Limb (tissue), 2 donors: Measurements from ENCODE around the gene FCHSD2.
"Not testable (repeated sequence)": the region's sequence is repeated elsewhere in the genome, so short reads cannot be mapped to it uniquely, and the experiment has no call there.

Experiments
- DNase-seq, 2 donors: peaks; one replicate each; pipeline ENCODE4 v3.0.0-alpha.2; 2016; ENCODE audit errors: extremely low spot score in 2 of 2

FCHSD2 gene

GRCh38 chr11:72824811-72825505 lies 317.2 kb downstream of the FCHSD2 start:
- DNase-seq = no peak

DNA sequence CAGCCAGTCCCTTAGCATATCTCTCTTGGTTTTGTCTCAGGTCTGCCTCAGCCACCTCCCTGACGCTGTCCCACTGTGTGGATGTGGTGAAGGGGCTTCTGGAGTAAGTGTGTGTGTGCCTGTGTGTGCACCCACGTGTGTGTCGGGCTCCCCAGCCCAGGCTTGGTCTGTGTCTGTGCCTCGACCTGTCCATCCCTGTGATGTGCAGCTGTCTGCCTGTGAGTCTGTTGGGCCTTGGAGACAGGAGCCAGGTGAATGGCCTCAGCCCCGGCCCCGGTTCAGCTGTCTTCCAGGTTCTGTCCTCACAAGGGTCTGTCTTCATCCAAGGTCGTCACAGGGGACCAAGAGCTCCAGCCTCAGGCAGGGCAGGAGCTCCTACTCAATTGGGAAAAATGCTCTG lies 318.1 kb downstream of the FCHSD2 start:
- no peak for DNase-seq

- DNase-seq = no peak
Measured at GRCh38 chr11:72823105-72823804, 318.9 kb downstream of the FCHSD2 start.

- peak; percentile 93 to 98 for DNase-seq
Measured at GRCh38 chr11:72821920-72822799, 320.0 kb downstream of the FCHSD2 start.

- no peak for DNase-seq
Measured at GRCh38 chr11:72821221-72821919, 320.7 kb downstream of the FCHSD2 start.

DNA sequence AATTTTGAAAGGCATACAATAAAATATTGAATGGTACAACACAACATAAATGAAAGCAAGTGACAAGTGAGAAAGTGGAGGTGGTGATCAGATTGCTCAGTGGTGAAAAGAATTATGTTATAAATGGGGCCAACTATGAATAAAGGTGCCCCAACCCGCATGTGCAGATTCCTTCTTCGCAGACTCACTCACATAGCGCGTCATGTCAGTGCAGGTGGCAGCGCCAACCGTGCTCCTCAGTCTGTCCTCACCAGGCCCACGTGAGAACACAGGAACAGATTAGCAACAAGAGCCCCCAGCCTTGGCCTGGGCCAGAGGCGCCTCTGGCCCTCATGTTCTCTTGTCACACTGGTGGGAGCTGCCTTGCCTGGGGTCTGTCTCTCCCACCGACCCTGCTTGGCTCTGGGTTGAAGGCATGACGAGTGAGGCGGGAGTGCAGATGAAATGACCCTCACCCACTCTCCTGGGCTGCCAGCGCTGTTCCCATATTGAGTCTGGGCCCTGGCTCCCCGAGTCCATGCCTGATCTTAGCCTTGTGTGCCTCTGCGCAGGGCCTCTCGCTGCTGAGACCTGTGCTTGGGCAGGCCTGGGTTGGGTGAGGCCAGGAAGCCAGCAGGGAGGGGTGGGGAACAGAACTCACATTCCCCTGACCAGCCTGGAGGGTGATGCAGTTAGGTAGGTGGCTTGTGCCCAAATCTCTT lies 321.5 kb downstream of the FCHSD2 start:
- DNase-seq = no peak

- no peak for DNase-seq
Measured at GRCh38 chr11:72818971-72819370, 323.1 kb downstream of the FCHSD2 start.

DNA sequence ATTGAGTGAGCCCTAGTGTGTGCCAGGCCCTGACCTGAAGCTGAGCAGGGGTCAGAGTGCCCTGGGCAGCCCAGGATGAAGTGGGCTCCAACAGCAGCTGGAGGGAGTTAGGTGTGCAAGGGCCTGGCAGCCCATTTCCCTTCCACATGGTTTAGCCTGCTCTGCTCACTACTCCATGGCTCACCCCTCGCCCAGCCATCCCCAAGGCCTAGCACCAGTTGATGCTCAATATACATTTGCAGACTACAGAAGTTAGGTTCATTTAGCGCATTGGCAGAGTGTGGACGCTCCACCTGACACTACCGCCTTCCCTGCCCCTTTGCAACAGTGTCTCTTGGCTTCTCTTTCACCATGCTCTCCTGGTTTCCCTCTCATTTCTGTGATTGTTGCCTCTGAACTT lies 324.2 kb downstream of the FCHSD2 start:
- DNase-seq = no peak

DNA sequence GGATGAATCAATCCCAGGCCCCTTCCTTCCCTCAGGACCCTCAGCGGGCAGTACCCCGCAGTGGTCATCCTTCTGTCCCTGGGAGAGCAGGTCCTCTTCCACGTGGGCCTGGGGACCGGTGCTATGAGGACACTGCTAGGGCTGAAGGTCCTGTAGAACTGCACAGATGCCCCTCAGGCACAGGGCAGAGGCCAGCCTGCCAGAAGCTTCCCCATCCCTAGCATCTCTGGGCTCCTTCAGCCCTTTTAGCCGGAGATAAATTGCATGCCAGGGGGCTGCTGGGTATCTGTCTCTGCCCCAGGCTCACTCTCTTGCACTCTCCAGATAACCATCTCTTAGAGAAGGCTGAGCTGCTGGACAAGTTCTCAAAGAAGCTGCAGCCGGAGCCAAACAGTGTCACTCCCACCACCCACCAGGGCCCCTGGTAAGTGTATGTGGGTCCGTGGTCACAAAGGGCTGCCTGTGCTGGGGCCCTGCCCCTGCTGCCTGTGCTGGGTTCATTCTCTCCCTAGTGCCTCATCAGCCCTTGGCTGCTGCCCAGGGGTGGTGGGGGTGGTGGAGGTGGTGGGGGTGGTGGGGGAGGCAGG lies 325.6 kb downstream of the FCHSD2 start:
- DNase-seq = no peak

DNA sequence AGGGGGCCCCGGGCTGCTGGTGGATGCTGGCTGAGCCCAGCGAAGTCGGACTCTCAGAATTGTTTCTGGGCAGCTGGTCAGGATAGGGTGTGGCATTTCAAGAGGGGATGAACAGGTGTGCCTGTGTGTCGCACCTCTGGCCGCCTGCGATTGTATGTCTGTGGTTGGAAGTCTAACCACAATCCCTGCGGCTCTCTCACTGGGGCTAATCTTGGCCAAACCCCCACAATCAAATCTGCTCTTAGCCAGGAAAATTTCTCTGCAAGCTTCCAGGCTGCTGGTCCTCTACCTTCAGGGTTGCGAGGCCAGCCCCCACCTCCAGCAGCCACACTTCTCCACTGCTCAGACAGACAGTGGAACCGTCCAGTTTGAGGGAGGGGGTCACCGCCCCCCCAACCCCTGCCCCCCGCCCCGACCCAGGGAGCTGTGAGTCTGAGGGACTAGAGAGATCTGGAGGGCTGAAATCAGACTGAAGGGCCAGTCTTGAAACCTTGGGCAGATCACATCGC lies 327.0 kb downstream of the FCHSD2 start:
- DNase-seq = no peak

DNA sequence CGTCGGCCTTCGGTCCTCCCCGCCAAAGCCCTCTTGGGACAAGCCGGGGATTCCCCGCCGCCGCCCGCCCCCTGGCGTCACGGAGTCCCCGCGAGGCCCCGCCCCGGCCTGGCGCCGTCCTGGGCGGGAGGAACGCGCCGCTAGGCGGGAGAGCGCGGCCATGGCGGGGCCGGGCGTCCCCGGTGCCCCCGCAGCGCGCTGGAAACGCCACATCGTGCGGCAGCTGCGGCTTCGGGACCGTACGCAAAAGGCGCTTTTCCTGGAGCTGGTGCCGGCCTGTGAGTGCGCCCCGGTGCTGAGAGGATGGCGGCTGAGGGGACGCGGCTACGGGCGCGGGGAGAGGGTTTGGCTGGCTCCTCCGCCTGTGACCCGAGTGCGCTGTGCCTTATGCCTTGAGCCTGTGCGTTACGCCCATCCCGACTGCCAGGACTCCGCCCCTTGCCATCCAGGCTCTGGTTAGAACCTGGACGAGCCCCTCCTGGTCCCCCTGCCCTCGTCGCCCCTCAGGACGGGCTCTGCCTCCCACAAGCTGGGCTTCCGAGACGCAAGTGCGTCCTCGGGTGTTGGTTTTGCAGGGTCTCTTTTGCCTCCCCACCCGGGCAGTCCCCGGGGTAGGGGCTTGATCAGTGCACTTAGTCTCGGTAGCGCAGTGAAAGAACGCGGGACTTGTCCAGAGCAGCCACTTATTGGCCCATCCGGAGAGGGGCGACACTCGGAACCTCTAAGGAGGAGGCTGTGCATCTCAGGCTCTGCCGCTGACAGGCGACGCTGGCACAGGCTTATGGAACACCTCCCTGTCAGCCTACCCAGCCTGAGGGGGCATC lies 327.6 kb downstream of the FCHSD2 start, which contains the start of gene ATG16L2:
ATG16L2 (plus strand) TSS at position 126 of the 824 bp plus-strand sequence; CDS start at position 161, 35 bp downstream.
- peak; percentile 80 to 92 for DNase-seq

DNA sequence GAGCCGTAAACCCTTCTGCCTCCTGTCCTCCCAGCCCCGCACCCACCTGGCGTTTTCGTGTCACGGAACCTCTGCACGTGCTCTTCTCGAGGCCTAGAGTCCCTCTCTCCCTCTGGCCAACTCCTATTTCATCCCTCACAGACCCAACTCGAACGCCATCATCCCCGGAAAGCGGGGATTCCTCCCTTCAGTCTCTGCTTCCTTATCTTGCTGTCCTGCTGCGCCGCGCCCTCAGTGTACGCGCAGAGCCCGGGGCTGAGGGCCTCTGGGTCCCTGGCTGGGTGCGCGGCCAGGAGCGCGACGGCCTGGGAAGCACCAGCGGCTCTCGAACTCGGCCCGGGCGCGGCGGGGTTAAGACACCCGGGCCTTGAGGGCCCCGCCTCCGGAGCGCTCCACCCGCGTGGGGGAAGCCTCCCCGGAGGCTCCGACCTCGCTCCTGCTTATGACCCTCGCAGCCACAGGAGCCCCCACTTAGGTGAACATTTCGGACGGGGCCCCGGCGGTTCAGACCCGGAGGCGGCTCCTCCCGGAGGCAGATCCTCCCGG lies 328.3 kb downstream of the FCHSD2 start:
- DNase-seq = peak in 1 of 2 donors; percentile 62

GRCh38 chr11:72812967-72813739 lies 329.0 kb downstream of the FCHSD2 start:
- DNase-seq = peak in 1 of 2 donors; percentile 40

DNA sequence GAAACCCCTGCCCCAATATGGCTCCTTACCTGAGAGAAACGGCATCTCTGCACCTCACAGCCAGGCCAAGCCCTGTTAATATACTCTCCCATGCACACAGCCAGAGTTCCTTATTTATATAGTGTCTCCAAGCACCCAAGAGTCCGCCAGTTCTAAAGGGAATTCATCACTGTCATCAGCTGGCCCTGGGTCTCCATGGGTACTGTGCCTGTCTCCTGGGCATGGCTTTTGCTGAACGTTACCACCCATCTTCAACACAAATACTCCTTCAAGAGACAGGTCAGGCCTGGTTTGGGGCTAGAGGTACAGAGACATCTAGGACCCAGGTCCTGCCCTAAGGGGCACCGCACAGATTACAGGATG lies 329.5 kb downstream of the FCHSD2 start:
- DNase-seq = no peak

GRCh38 chr11:72811686-72812085 lies 330.4 kb downstream of the FCHSD2 start:
- not testable (repeated sequence) for DNase-seq

- no peak for DNase-seq
Measured at GRCh38 chr11:72808331-72808798, 333.8 kb downstream of the FCHSD2 start.

DNA sequence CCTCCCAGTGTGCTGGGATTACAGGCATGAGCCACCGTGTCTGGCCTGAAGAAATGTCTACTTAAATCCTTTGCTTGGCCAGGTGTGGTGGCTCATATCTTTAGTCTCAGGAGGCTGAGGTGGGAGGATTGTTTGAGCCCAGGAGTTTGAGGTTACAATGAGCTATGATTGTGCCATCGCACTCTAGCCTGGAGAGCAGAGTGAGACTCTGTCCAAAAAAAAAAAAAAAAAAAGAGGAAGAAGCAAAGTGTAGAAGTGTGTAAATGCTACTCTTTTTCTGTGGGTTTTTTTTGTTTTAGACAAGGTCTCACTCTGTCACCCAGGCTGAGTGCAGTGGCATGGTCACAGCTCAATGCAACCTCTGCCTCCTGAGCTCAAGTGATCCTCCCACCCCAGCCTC lies 334.3 kb downstream of the FCHSD2 start:
- DNase-seq = no peak
